ENCODE data around the gene SLC25A30. TPM values are rescaled to one million over a fixed set of nuclear protein-coding genes. Genes with fewer than 3 reads are reported as not detected.

The SLC25A30 gene
- total and polyA plus RNA-seq, 2 of the 13 experiments (the other 11 are each of a cell fraction or from before 2014, with no cell fraction given), result 19.6 to 22.5 TPM

DNA sequence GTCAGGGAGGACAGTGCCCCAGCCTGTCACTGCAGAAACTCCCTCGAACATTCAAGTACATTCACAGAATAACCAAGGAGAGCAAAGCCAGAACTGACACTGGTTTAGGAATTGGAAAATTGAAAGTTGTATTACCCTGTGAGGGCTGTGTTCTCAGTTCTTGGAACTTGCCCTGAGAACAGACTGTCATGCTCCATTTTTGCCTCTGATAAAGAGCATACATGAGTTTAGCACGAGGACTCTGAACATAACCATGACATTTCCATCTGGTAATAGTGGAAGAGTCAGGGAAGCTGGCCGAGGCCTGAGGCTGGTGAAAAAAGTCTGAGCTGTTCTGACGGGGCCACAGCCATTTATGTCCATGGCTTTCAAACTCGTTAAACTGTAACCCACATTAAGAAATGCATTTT, 15.2 kb upstream of the SLC25A30 start (continued):
- TF ChIP-seq, protein P1, sequence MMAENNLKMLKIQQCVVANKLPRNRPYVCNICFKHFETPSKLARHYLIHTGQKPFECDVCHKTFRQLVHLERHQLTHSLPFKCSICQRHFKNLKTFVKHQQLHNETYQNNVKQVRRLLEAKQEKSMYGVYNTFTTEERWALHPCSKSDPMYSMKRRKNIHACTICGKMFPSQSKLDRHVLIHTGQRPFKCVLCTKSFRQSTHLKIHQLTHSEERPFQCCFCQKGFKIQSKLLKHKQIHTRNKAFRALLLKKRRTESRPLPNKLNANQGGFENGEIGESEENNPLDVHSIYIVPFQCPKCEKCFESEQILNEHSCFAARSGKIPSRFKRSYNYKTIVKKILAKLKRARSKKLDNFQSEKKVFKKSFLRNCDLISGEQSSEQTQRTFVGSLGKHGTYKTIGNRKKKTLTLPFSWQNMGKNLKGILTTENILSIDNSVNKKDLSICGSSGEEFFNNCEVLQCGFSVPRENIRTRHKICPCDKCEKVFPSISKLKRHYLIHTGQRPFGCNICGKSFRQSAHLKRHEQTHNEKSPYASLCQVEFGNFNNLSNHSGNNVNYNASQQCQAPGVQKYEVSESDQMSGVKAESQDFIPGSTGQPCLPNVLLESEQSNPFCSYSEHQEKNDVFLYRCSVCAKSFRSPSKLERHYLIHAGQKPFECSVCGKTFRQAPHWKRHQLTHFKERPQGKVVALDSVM (CRISPR knock-in tag; IDR thresholded peaks at IDR 0.05), result no peak
- TF ChIP-seq ZNF235 (CRISPR knock-in tag; IDR thresholded peaks at IDR 0.05; ENCODE audit: borderline replicate concordance) (no peak), NKX3-1 (CRISPR knock-in tag; IDR thresholded peaks at IDR 0.05) (no peak)
- TF ChIP-seq, protein P2, sequence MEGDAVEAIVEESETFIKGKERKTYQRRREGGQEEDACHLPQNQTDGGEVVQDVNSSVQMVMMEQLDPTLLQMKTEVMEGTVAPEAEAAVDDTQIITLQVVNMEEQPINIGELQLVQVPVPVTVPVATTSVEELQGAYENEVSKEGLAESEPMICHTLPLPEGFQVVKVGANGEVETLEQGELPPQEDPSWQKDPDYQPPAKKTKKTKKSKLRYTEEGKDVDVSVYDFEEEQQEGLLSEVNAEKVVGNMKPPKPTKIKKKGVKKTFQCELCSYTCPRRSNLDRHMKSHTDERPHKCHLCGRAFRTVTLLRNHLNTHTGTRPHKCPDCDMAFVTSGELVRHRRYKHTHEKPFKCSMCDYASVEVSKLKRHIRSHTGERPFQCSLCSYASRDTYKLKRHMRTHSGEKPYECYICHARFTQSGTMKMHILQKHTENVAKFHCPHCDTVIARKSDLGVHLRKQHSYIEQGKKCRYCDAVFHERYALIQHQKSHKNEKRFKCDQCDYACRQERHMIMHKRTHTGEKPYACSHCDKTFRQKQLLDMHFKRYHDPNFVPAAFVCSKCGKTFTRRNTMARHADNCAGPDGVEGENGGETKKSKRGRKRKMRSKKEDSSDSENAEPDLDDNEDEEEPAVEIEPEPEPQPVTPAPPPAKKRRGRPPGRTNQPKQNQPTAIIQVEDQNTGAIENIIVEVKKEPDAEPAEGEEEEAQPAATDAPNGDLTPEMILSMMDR (CRISPR knock-in tag; IDR thresholded peaks at IDR 0.05), result no peak
- TF ChIP-seq, protein P3, sequence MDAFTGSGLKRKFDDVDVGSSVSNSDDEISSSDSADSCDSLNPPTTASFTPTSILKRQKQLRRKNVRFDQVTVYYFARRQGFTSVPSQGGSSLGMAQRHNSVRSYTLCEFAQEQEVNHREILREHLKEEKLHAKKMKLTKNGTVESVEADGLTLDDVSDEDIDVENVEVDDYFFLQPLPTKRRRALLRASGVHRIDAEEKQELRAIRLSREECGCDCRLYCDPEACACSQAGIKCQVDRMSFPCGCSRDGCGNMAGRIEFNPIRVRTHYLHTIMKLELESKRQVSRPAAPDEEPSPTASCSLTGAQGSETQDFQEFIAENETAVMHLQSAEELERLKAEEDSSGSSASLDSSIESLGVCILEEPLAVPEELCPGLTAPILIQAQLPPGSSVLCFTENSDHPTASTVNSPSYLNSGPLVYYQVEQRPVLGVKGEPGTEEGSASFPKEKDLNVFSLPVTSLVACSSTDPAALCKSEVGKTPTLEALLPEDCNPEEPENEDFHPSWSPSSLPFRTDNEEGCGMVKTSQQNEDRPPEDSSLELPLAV (CRISPR knock-in tag; conservative IDR thresholded peaks at IDR 0.05; ENCODE audit: low read depth), result no peak

DNA sequence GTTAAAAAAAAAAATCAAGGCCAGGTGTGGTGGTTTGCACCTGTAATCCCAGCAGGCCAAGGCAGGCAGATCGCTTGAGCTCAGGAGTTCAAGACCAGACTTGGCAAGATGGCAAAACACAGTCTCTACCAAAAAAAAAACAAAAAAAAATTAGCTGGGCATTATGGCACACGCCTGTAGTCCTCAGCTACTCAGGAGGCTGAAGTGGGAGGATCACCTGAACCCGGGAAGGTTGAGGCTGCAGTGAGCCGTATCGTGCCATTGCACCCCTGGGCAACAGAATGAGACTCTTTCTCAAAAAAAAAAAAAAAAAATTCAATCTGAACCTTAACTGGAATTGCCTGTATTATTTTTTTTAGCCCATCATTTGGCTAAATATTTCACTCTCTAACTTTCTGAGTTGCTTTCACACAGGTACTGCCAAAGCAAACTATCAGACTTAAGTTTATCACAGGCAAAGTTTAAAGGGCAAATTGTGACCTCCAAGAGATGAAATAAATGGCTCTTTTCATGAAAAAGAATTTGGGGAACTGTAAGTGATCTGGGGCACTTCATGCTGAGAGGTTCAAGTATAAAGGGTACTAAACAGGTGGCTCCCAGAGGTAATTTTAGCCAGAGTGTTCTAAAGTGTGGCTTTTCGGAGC, 14.7 kb upstream of the SLC25A30 start:
- Histone ChIP-seq H3K4me1 (ENCODE audit: insufficient read depth, low read length) (peaks cover 52% of the 10 kb centered on the region), H3K27me3 (ENCODE audit: control insufficient read depth in 1 of 2, insufficient read depth in 2 of 2, low read length in 2 of 2) (no peaks in the 10 kb centered on the region), H3K27ac (ENCODE audit: extremely low read length, insufficient read depth, low read length) (peak overlapping the region; percentile 71), H3K9me3 (ENCODE audit: low read length) (no peaks in the 10 kb centered on the region), H2AFZ (ENCODE audit: low read length) (no peak overlapping the region), H3K4me2 (ENCODE audit: low read depth, low read length) (peak overlapping the region; percentile 78), H3K36me3 (replicated peaks in 1 of 2; ENCODE audit: control insufficient read depth in 1 of 2, insufficient read depth in 2 of 2, low read length in 2 of 2) (no peaks in the 10 kb centered on the region), H3K4me3 (replicated peaks in 1 of 3; ENCODE audit: insufficient read depth in 1 of 3, low read depth in 2 of 3, low read length in 3 of 3) (peak overlapping the region in 2 of 3 experiments; percentile 24 to 40; a peak in 4 of 6 replicates), H4K20me1 (ENCODE audit: insufficient read depth, low read length) (no peaks in the 10 kb centered on the region), H3K9ac (ENCODE audit: insufficient read depth, low read depth, low read length) (peak overlapping the region; percentile 45), H3K79me2 (ENCODE audit: insufficient read depth, low read length) (no peaks in the 10 kb centered on the region)
- DNase-seq (ENCODE audit: low spot score) (no peak), ATAC-seq (peak; percentile 10; the same call in 1 of the 3 replicates), FAIRE-seq (no peak)
- in situ Hi-C loops (cut with HindIII; ENCODE audit: extremely low pct_ligation_motif_present, low pct_unique_long_range_greater_than_20kb), result no loop called here
- BruUV-seq (replicated peaks), result no TSS peak
- ChIA-PET CTCF (ENCODE audit: low intra/inter-chr PET ratio, low total read pairs) (no interaction called here), POLR2A (interaction anchor here (0.7 to 4.5 kb wide), 7 partner anchors 10 to 92 kb away, joined by 3 to 62 read pairs (median 29); partner anchors contain the start of genes COG3, SLC25A30 and TPT1)
- 24% methylated on average over 6 of the region's 6 CpGs for WGBS (ENCODE audit: low lambda C conversion rate)
- intact Hi-C loops (cut with micrococcal nuclease; ENCODE audit: unreplicated experiment), result loop anchor here (1.0 kb wide), 1 partner anchor 15 kb away; the partner anchor contains the start of gene SLC25A30
- TF ChIP-seq BORCS8-MEF2B (CRISPR knock-in tag; IDR thresholded peaks at IDR 0.05) (no peak), ZZZ3 (CRISPR knock-in tag; IDR thresholded peaks at IDR 0.05; ENCODE audit: borderline replicate concordance) (no peak), RBM22 (optimal IDR thresholded peaks at IDR 0.05; ENCODE audit: low read length) (no peak), ZNF552 (CRISPR knock-in tag; IDR thresholded peaks at IDR 0.05; ENCODE audit: borderline replicate concordance) (no peak), ZNF777 (CRISPR knock-in tag; IDR thresholded peaks at IDR 0.05) (no peak), ZNF761 (CRISPR knock-in tag; conservative IDR thresholded peaks at IDR 0.05) (no peak), RARA (CRISPR knock-in tag; IDR thresholded peaks at IDR 0.05) (no peak), ZNF776 (CRISPR knock-in tag; IDR thresholded peaks at IDR 0.05) (no peak), ZNF891 (CRISPR knock-in tag; IDR thresholded peaks at IDR 0.05) (no peak), REL (CRISPR knock-in tag; conservative IDR thresholded peaks at IDR 0.05) (no peak)
- TF ChIP-seq, protein P1 (CRISPR knock-in tag; IDR thresholded peaks at IDR 0.05), result peak; percentile 79

Measured in HepG2 (cell line).